Activated T-cell treated with anti-CD3 and anti-CD28 coated beads for 4 hours (primary cell): Measurements from ENCODE around the gene COL21A1.

Source experiments
- DNase-seq: peaks from one replicate; pipeline ENCODE4 v3.0.0-alpha.2; 2020

COL21A1 gene

GRCh38 chr6:56101141-56101553 is 146.2 kb downstream of the COL21A1 start:
- DNase-seq, result no peak

- no peak for DNase-seq
These were observed 150.3 kb downstream of the COL21A1 start for GRCh38 chr6:56096946-56097621.

- DNase-seq, result no peak
These were observed 150.8 kb downstream of the COL21A1 start for GRCh38 chr6:56096541-56096940.

- DNase-seq, result no peak
These were observed 153.6 kb downstream of the COL21A1 start for GRCh38 chr6:56093776-56094175.

DNA sequence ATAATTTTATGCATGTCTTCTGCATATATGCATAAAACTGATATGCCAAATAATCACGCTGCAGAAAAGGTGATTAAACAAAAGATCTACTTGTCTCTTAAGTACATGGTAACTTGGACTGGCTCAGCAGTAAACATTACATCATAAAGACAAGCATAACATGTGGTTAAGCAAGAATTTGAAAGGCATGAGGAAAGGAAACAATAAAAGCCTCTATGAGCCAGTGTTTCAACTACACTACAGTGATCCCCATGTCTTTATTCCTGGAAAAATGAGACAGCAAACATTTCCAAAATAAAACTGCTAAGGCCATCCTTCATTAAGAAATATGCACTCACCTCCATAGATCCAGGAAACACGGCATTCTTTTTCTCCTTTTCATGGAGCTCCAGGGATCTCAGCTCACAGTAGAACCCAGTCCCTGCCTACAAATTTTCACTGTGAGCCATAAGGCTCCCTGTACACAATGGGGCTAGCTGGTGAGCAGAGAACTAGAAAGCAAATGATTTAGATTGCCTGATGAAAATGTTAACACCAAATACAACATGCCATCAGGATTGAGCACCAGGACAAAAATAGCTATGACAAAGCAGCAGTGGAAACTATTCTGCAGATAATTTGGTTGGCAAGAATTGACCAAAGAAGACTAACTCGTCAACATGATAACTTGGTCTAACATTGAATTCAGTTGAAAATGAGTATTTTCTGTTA is 156.1 kb downstream of the COL21A1 start:
- DNase-seq, result no peak

DNA sequence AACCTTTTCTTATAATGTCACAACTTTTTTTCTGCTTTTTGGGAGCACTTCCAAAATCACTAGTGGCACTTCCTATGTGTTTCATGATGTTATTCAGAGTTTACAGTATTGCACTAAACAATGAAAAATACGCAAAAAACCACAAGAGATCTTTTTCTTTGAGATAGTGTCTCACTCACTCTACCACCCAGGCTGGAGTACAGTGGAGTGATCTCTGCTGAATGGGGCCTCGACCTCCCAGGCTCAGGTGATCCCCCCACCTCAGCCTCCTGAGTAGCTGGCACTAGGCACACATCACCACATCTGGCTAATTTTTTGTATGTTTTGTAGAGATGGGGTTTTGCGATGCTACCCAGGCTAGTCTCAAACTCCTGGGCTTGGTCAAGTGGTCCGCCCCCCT is 158.7 kb downstream of the COL21A1 start:
- no peak for DNase-seq

DNA sequence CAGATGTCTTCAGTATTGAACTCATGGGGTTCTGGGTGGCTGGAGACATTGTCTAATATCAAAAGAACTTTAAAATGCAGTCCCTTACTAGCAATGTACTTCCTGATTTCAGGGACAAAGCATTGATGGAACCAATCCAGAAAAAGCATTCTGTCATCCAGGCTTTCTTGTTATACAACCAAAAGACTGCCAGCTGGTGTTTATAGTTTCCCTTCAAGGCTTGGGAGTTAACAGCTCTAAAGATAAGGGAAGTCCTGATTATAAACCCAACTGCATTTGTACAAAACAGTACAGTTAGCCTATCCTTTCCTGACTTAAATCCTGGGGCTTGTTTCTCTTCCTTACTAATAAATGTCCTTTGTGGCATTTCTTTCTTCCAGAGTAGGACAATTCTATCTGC is 160.0 kb downstream of the COL21A1 start:
- DNase-seq, result no peak

DNA sequence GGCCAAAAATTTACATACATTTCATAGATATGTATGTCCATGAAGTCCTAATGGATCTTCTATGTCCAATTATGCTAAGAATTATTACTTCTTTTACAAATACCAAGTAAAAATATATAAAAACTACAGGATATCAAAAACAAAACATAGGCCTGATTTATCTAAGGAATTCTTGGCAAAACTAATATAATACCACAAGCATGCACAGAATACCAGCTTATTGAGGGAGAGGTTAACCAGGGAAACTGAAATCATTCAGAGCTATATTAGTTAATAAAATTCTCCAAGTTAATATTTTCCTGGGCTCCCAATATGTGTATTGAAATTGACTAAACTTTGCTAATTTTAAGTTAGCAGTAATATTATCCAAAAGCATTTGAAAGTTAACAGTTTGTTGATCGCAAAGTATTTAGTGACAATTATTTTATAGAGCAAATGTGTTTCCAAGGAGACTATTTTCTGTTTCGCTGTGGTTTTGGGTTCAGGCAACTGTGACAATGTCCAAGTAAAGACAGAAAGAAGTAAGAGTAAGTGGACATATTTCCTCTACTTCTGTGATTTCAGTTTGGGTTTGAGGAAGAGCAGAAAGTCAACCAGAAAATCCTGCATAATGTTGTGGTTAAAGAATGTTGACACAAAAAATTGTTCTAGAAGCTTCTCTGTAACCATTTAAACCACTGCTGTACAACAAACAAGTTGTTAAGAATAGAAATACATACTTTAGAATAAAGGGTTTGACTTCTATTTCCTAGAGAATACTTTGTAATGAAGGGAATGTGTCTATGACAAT is 167.4 kb downstream of the COL21A1 start:
- DNase-seq, result no peak

DNA sequence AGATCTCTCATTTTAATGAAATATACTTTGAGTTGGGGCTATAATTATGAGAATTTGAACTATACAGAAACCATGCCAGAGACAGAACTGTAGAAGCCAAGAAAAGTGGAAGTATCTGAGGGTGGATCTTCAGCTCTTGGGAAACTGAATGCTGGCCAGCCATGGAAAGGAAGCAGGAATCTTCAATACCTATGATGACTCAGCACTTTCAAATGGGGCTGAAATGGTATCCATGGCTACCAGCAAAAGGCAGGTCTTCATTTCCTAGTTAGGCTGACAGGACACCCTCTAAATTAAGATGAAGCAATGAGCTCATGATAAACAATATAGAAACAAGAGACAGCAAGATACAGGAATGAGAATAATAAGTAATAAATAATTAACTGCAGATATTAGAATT is 171.3 kb downstream of the COL21A1 start:
- no peak for DNase-seq

DNA sequence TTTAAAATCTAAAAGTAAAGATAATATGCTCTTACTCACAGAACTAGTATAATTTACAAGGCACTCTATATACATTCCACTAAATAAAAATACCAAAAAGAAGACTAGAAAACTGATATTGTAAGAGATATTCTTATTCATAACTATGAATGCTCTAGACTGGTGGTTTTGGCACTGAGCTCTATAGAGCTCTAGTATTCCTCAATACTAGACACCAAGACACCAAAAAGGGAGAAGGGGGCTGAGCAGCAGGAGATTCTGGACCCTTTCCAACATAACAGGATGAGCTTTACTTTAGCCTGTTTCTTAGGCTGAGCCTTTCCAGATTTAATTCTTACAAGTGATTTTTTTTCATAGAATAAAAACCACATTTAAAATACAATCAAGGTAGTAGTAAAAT is 173.6 kb downstream of the COL21A1 start:
- DNase-seq, result no peak

- no peak for DNase-seq
These were observed 174.1 kb downstream of the COL21A1 start for GRCh38 chr6:56073315-56073714.

DNA sequence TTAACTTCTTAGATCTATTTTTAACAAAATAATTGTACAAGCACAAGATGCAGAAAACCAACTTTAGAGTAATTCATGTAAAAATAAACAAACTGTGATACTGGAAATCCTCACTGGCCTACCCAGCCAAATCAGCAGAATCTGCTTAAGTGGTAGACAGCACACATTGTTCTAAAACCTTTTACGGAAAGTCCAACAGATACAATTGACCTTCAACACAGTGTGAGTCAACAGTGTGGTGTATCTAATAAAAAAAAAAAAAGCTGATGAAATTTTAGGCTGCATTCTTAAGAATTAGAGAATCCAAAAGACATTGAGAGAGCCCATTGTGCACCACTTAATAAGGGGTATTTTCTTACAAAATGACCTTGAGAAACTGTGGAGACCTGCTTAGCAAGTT is 174.5 kb downstream of the COL21A1 start:
- DNase-seq, result no peak

GRCh38 chr6:56065408-56065807 is 182.0 kb downstream of the COL21A1 start:
- no peak for DNase-seq

DNA sequence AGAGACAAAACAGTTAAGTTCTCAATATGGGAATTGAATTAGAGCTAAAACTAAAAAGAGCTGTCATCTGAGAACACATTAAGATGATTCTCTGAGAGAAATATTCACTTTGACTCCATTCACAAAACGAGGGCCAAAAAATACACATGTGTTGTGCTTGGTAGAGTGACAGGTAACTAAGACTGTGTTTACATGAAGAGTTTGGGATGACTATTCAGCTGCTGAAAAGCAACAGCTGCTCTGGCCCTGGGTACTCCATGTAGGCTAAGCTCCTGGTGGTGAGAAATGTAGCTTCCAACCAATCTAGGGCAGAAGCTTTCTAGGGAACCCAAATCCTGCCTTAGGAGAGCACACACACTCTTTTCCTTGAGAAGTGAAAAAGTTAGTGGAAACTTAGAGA is 184.5 kb downstream of the COL21A1 start:
- DNase-seq, result no peak

DNA sequence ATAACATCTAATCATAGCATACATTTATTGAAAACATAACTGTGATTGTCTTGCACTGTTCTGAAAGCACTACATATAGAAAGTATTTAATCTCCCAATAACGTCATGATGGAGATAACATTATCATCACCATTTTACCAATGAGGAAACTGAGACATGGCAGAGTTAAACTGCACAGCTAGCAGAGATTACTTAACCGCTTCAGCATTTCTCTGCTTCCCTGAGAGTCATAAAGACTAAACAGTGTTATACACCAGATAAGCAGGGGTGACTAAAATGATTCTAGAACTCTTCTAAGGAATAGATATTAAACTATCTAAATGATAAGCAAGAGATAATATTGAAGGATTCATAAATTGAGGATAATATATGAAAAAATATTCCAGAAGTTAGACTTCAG is 188.7 kb downstream of the COL21A1 start:
- DNase-seq, result no peak

- no peak for DNase-seq
These were observed 192.2 kb downstream of the COL21A1 start for GRCh38 chr6:56055081-56055704.

- no peak for DNase-seq
These were observed 196.2 kb downstream of the COL21A1 start for GRCh38 chr6:56051202-56051598.

- DNase-seq, result no peak
These were observed 196.7 kb downstream of the COL21A1 start for GRCh38 chr6:56050530-56051201.

DNA sequence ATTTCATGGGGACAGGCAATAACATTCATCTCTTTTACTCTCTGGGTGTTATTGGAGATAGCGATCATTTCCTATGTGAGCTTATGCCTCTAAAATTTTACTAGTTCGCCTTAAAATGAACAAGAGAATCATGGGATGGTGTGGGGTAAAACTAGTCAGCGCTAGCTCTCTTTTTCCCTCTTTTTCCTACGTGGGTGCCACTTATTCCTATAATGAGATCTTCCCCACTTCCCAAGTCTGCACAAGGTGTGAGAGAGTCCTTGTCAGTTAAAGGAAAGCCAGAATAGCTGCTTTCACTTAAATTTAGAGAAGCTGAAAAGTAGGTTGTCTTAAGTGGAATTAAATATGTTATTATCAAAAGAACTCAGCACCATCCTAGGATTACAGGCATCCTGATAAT is 198.8 kb downstream of the COL21A1 start:
- no peak for DNase-seq

DNA sequence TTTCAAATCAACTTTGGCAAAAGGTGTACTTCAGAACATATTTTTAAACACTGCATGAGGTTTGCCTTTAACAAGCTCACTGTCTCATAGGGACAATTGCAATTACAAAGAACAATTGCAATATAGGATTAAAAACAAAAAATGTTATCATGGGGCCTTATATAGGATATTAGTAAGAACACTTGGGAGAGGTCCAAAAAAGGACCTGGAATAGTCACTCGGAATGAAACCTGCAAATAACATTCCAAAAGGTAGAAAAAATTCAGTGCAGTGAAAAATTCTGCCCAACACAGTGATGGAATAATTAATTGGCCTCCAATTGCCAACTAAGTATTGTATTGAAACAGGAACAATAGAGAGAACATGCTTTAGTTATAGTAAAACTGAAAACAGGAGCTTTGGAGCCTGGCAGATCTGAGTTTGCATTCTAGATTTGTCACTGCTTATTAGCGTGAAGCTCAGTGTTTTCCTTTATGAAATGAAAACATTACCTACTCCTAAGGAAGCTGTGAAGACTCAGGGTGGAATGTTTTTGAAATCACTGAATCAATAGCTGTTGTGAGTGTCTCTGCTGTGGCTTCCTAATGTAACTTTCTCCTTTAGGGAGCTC is 199.3 kb downstream of the COL21A1 start:
- DNase-seq, result no peak

- no peak for DNase-seq
These were observed 200.8 kb downstream of the COL21A1 start for GRCh38 chr6:56046576-56046975.

GRCh38 chr6:56043761-56044160 is 203.6 kb downstream of the COL21A1 start:
- no peak for DNase-seq
